HG03354 (cell line): ENCODE data around the gene GTF2A2.
A peak's percentile ranks its signal among the peaks of the same experiment; 100 is the strongest.
"Not testable (repeated sequence)": the region's sequence is repeated elsewhere in the genome, so short reads cannot be mapped to it uniquely, and the experiment has no call there.

Experiments
- ATAC-seq: cut with Tn5 transposase; IDR thresholded peaks from one replicate; pipeline ENCODE4 v1.9.1; 2021; ENCODE audit warnings: mild to moderate bottlenecking; ENCODE audit not compliant: unreplicated experiment, poor library complexity, severe bottlenecking

Gene GTF2A2

GRCh38 chr15:59678172-59678571 lies 20.9 kb upstream of the GTF2A2 start:
- ATAC-seq, result no peak

GRCh38 chr15:59676565-59676964 lies 19.2 kb upstream of the GTF2A2 start:
- ATAC-seq, result no peak

GRCh38 chr15:59674361-59674877 lies 17.1 kb upstream of the GTF2A2 start:
- ATAC-seq, result no peak

GRCh38 chr15:59668556-59668955 lies 11.2 kb upstream of the GTF2A2 start:
- ATAC-seq, result no peak

GRCh38 chr15:59662260-59662659 lies 4.9 kb upstream of the GTF2A2 start:
- no peak for ATAC-seq

- ATAC-seq, result no peak
Measured at GRCh38 chr15:59659366-59659765, 2.1 kb upstream of the GTF2A2 start.

- peak; percentile 15 for ATAC-seq
Measured at GRCh38 chr15:59657635-59658125, 365 bp upstream of the GTF2A2 start.

- no peak for ATAC-seq
Measured at GRCh38 chr15:59654046-59654445, 3.3 kb downstream of the GTF2A2 start.

GRCh38 chr15:59649603-59650002 lies 7.7 kb downstream of the GTF2A2 start:
- ATAC-seq, result no peak

- ATAC-seq, result no peak
Measured at GRCh38 chr15:59647085-59647484, 10.2 kb downstream of the GTF2A2 start.

GRCh38 chr15:59646277-59646676 lies 11.0 kb downstream of the GTF2A2 start:
- no peak for ATAC-seq

- ATAC-seq, result not testable (repeated sequence)
Measured at GRCh38 chr15:59645812-59646211, 11.5 kb downstream of the GTF2A2 start.

GRCh38 chr15:59644756-59645155 lies 12.6 kb downstream of the GTF2A2 start:
- no peak for ATAC-seq

- no peak for ATAC-seq
Measured at GRCh38 chr15:59642351-59642750, 15.0 kb downstream of the GTF2A2 start.

GRCh38 chr15:59637507-59637906 lies 19.8 kb downstream of the GTF2A2 start:
- not testable (repeated sequence) for ATAC-seq

GRCh38 chr15:59636184-59636583 lies 21.1 kb downstream of the GTF2A2 start:
- ATAC-seq, result no peak

GRCh38 chr15:59632714-59633113 lies 24.6 kb downstream of the GTF2A2 start:
- ATAC-seq, result no peak

- ATAC-seq, result no peak
Measured at GRCh38 chr15:59622289-59622688, 35.0 kb downstream of the GTF2A2 start.

GRCh38 chr15:59618406-59618805 lies 38.9 kb downstream of the GTF2A2 start:
- ATAC-seq, result no peak

- no peak for ATAC-seq
Measured at GRCh38 chr15:59616379-59616778, 40.9 kb downstream of the GTF2A2 start.

GRCh38 chr15:59615661-59616060 lies 41.7 kb downstream of the GTF2A2 start:
- ATAC-seq, result no peak

- no peak for ATAC-seq
Measured at GRCh38 chr15:59614153-59614552, 43.2 kb downstream of the GTF2A2 start.
